GM23338 (cell line): Measurements from ENCODE around the gene MTCL1. TPM values are rescaled to one million over a fixed set of nuclear protein-coding genes. Genes with fewer than 3 reads are reported as not detected.

Experiments
- ATAC-seq: fragments of 200-7000 bp; cut with Tn5 transposase; 3 replicates; pipeline ENCODE4 v1.9.1; 2020
- DNase-seq: peaks from one replicate; pipeline ENCODE4 v3.0.0-alpha.2; 2015; ENCODE audit warnings: low spot score
- H2AFZ ChIP-seq: fragments of 200-600 bp; sonication (generic); 2 replicates; pipeline ENCODE4 v1.8.0; 2016; ENCODE audit warnings: antibody characterized with exemption, mild to moderate bottlenecking, moderate library complexity
- H3F3A ChIP-seq: fragments of 200-600 bp; sonication (generic); replicated peaks from 2 replicates; pipeline ENCODE4 v1.8.0; 2017; ENCODE audit warnings: antibody characterized with exemption, mixed run types, low read depth
- H3K27ac ChIP-seq: fragments of 200-600 bp; sonication (generic); 2 replicates; pipeline ENCODE4 v1.6.1; 2016; ENCODE audit warnings: low read depth
- H3K27me3 ChIP-seq: fragments of 200-600 bp; sonication (generic); 2 replicates; pipeline ENCODE4 v1.8.0; 2016; ENCODE audit warnings: mild to moderate bottlenecking, mixed run types, moderate library complexity; ENCODE audit not compliant: insufficient read depth
- H3K36me3 ChIP-seq: fragments of 200-600 bp; sonication (generic); 2 replicates; pipeline ENCODE4 v1.8.0; 2016; ENCODE audit warnings: mild to moderate bottlenecking; ENCODE audit not compliant: insufficient read depth
- H3K4me1 ChIP-seq: fragments of 200-600 bp; sonication (generic); 2 replicates; pipeline ENCODE4 v1.8.0; 2016; ENCODE audit warnings: mild to moderate bottlenecking, moderate library complexity; ENCODE audit not compliant: insufficient read depth
- H3K4me2 ChIP-seq: fragments of 200-600 bp; sonication (generic); 2 replicates; pipeline ENCODE4 v1.7.1; 2017; ENCODE audit warnings: mixed run types
- H3K4me3 ChIP-seq: fragments of 200-600 bp; sonication (generic); 2 replicates; pipeline ENCODE4 v1.6.1; 2016; ENCODE audit warnings: mixed run types
- H3K79me2 ChIP-seq: fragments of 200-600 bp; sonication (generic); replicated peaks from 2 replicates; pipeline ENCODE4 v1.8.0; 2017; ENCODE audit warnings: mild to moderate bottlenecking; ENCODE audit not compliant: insufficient read depth
- H3K9me2 ChIP-seq: fragments of 200-600 bp; sonication (generic); 2 replicates; pipeline ENCODE4 v1.8.0; 2017; ENCODE audit not compliant: insufficient read depth
- H4K20me1 ChIP-seq: fragments of 200-600 bp; sonication (generic); replicated peaks from 2 replicates; pipeline ENCODE4 v1.8.0; 2017; ENCODE audit warnings: mild to moderate bottlenecking; ENCODE audit not compliant: insufficient read depth
- H3K27ac Mint-ChIP-seq: 2 replicates; pipeline ENCODE4 v1.8.0; 2020; ENCODE audit warnings: inconsistent platforms, mild to moderate bottlenecking, moderate library complexity, mixed read lengths
- H3K27me3 Mint-ChIP-seq: 3 replicates; pipeline ENCODE4 v1.8.0; 2022; ENCODE audit warnings: low read depth, mild to moderate bottlenecking, moderate library complexity, mixed read lengths, inconsistent platforms; ENCODE audit not compliant: insufficient read depth, poor library complexity
- H3K36me3 Mint-ChIP-seq: 3 replicates; pipeline ENCODE4 v1.8.0; 2021; ENCODE audit warnings: low read depth, mild to moderate bottlenecking, inconsistent platforms, moderate library complexity, mixed read lengths
- H3K4me1 Mint-ChIP-seq: 3 replicates; pipeline ENCODE4 v1.8.0; 2020; ENCODE audit warnings: mild to moderate bottlenecking, inconsistent platforms, mixed read lengths
- H3K4me3 Mint-ChIP-seq: 3 replicates; pipeline ENCODE4 v1.8.0; 2021; ENCODE audit warnings: moderate library complexity, mild to moderate bottlenecking, inconsistent platforms, mixed read lengths
- H3K9me3 Mint-ChIP-seq: 3 replicates; pipeline ENCODE4 v1.8.0; 2020; ENCODE audit warnings: moderate library complexity, mild to moderate bottlenecking, inconsistent platforms, mixed read lengths
- CREB1 ChIP-seq: fragments of 250-450 bp; sonication (Bioruptor Pico); IDR thresholded peaks from 2 replicates; pipeline ENCODE4 v1.5.0; 2020; ENCODE audit warnings: low read depth, mild to moderate bottlenecking, moderate library complexity
- CTCF ChIP-seq, 2 experiments: fragments of 200-600 bp in 1 of 2; sonication (generic) in 1 of 2; conservative IDR thresholded peaks; 2 replicates each; pipeline versions ENCODE4 v1.5.1 to v1.6.1; 2016 to 2017; ENCODE audit warnings: antibody characterized with exemption in 2 of 2, low read depth in 2 of 2, mild to moderate bottlenecking in 2 of 2, moderate library complexity in 1 of 2
- EZH2 ChIP-seq: fragments of 200-600 bp; sonication (generic); IDR thresholded peaks from one replicate; pipeline ENCODE4 v1.8.0; 2017; ENCODE audit warnings: antibody characterized with exemption, mild to moderate bottlenecking, low read depth; ENCODE audit not compliant: unreplicated experiment
- JUNB ChIP-seq: IDR thresholded peaks from one replicate; pipeline ENCODE4 v1.6.1; 2016; ENCODE audit warnings: antibody characterized with exemption; ENCODE audit not compliant: unreplicated experiment
- NANOG ChIP-seq: IDR thresholded peaks from 2 replicates; pipeline ENCODE4 v1.6.1; 2016; ENCODE audit warnings: antibody characterized with exemption, borderline replicate concordance
- ZNF114 ChIP-seq: fragments of 250-450 bp; sonication (Bioruptor Pico); IDR thresholded peaks from 2 replicates; pipeline ENCODE4 v1.5.0; 2020; ENCODE audit warnings: mild to moderate bottlenecking, moderate library complexity
- ZNF331 ChIP-seq: fragments of 250-450 bp; sonication (Bioruptor Pico); IDR thresholded peaks from 2 replicates; pipeline ENCODE4 v1.5.0; 2020; ENCODE audit warnings: low read depth, mild to moderate bottlenecking, moderate library complexity
- polyA plus RNA-seq: library from polyadenylated mRNA; unstranded; fragments of >200 nt; fragmentation: Nextera tagmentation; extraction: Ambion mirVana; gene quantifications from 2 replicates; pipeline ENCODE4 v1.2.1, GENCODE V29; 2016
- total RNA-seq: library from RNA; depleted of rRNA; stranded (reverse); fragments of >200 nt; shearing (Covaris generic); gene quantifications from 2 replicates; pipeline ENCODE4 v1.2.3, GENCODE V29; 2014
- TF ChIP-seq, protein P1 (sequence below): fragments of 250-450 bp; sonication (Bioruptor Pico); IDR thresholded peaks from 2 replicates; pipeline ENCODE4 v1.5.0; 2020; ENCODE audit warnings: mild to moderate bottlenecking, moderate library complexity

MTCL1 gene
- total and polyA plus RNA-seq, 2 experiments from 2014 or later = 14.4 to 45.0 TPM

DNA sequence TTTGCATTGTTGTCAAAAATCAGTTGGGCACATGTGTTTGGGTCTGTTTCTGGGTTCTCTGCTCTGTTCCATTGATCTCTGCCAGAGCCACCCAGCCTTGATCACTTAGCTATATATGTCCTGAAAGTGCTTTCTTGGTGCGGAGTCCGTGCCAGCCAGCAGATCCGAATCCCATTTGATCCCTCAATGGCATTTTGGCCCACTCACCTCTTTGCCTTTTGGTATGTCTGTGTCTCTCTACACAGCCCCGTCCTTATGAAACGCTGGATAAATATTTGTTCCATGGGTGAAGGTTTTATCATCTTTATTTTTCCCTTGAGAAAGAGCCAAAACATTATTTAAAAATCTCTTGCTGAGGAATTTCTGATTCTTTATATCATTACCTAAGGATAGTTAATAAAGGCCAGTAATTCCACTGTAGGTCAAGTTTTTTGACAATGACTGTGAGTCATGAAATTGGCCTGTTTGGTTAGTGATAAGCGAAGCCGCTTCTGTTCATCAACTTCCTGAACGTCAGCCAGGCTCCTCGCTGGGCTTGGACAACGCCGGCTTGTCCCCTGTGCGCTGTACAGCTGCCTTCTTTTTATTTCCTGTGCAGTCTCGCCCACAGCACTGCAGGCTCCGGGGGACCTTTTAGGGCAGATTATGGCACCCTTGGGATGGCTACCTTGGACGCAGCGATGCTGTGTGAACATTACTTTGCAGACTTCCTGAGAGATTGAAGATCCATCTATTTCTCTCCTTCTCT, 24.9 kb downstream of the MTCL1 start (continued):
- TF ChIP-seq, protein P1, sequence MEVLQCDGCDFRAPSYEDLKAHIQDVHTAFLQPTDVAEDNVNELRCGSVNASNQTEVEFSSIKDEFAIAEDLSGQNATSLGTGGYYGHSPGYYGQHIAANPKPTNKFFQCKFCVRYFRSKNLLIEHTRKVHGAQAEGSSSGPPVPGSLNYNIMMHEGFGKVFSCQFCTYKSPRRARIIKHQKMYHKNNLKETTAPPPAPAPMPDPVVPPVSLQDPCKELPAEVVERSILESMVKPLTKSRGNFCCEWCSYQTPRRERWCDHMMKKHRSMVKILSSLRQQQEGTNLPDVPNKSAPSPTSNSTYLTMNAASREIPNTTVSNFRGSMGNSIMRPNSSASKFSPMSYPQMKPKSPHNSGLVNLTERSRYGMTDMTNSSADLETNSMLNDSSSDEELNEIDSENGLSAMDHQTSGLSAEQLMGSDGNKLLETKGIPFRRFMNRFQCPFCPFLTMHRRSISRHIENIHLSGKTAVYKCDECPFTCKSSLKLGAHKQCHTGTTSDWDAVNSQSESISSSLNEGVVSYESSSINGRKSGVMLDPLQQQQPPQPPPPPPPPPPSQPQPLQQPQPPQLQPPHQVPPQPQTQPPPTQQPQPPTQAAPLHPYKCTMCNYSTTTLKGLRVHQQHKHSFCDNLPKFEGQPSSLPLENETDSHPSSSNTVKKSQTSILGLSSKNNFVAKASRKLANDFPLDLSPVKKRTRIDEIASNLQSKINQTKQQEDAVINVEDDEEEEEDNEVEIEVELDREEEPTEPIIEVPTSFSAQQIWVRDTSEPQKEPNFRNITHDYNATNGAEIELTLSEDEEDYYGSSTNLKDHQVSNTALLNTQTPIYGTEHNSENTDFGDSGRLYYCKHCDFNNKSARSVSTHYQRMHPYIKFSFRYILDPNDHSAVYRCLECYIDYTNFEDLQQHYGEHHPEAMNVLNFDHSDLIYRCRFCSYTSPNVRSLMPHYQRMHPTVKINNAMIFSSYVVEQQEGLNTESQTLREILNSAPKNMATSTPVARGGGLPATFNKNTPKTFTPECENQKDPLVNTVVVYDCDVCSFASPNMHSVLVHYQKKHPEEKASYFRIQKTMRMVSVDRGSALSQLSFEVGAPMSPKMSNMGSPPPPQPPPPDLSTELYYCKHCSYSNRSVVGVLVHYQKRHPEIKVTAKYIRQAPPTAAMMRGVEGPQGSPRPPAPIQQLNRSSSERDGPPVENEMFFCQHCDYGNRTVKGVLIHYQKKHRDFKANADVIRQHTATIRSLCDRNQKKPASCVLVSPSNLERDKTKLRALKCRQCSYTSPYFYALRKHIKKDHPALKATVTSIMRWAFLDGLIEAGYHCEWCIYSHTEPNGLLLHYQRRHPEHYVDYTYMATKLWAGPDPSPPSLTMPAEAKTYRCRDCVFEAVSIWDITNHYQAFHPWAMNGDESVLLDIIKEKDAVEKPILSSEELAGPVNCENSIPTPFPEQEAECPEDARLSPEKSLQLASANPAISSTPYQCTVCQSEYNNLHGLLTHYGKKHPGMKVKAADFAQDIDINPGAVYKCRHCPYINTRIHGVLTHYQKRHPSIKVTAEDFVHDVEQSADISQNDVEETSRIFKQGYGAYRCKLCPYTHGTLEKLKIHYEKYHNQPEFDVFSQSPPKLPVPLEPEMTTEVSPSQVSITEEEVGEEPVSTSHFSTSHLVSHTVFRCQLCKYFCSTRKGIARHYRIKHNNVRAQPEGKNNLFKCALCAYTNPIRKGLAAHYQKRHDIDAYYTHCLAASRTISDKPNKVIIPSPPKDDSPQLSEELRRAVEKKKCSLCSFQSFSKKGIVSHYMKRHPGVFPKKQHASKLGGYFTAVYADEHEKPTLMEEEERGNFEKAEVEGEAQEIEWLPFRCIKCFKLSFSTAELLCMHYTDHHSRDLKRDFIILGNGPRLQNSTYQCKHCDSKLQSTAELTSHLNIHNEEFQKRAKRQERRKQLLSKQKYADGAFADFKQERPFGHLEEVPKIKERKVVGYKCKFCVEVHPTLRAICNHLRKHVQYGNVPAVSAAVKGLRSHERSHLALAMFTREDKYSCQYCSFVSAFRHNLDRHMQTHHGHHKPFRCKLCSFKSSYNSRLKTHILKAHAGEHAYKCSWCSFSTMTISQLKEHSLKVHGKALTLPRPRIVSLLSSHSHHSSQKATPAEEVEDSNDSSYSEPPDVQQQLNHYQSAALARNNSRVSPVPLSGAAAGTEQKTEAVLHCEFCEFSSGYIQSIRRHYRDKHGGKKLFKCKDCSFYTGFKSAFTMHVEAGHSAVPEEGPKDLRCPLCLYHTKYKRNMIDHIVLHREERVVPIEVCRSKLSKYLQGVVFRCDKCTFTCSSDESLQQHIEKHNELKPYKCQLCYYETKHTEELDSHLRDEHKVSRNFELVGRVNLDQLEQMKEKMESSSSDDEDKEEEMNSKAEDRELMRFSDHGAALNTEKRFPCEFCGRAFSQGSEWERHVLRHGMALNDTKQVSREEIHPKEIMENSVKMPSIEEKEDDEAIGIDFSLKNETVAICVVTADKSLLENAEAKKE (CRISPR knock-in tag) = no peak
- no peak for TF ChIP-seq EZH2

DNA sequence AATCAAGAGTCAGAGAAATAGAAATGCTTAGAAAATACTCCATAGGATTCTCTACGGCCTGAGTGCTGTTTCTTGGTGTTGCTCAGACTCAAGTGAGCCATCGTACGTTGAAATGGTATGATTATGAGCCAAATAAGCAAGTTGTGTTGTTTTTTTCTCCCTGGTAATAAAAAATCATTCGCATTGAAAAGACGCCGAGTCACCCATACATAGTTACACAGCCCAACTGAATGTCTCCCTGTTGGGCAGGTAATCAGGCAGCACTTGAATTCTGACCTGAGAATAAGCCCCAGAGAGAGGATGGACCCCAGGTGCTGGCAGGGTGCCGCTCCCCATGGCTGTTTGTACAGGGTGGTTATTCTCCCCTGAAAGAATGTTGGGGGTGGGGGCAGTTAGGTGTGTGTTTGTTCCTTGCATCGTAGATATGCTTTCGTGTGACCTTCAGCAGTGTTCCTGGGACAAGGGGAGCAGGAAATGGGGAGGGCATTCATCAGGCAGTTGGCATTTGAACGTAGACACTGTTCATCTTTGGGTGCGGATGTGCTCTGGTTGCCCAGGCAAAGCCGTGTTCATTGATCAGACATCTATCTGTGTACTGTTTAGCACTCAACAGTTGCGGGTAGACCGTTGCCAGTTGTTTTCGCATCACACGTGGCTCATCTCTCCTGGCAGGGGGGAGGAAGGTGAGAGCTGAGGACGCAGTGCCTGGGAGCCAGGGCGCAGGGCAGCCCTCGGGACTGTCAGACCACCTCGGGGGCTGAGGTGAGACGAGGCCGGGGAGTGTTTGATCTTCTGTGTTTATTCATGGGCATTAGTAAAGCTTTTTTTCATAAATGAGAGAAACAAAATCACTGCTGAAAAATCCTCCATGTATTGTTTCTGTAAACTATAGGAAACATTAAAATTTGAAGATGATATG, 27.3 kb downstream of the MTCL1 start:
- H2AFZ ChIP-seq = no peak overlapping the region
- peak; percentile 25 for DNase-seq
- no peak for TF ChIP-seq CTCF (conservative IDR thresholded peaks at IDR 0.05; ENCODE audit: low read depth in 2 of 2)
- TF ChIP-seq ZNF114 (CRISPR knock-in tag) = no peak
- no peak for TF ChIP-seq ZNF331 (CRISPR knock-in tag)
- TF ChIP-seq JUNB = no peak
- TF ChIP-seq EZH2 = no peak
- TF ChIP-seq CREB1 (CRISPR knock-in tag) = no peak
- TF ChIP-seq NANOG = no peak

More for the DNA sequence above, 27.3 kb downstream of the MTCL1 start:
- Mint-ChIP-seq H3K36me3 (peaks cover 32% of the 10 kb centered on the region; the same call in 2 of the 3 replicates), H3K4me3 (no peak overlapping the region), H3K4me1 (peaks cover 24% of the 10 kb centered on the region), H3K9me3 (no peaks in the 10 kb centered on the region), H3K27ac (peak overlapping the region; percentile 95), H3K27me3 (peaks cover 1% of the 10 kb centered on the region)
- no peaks in the 10 kb centered on the region for H3K27me3 ChIP-seq
- no peaks in the 10 kb centered on the region for H3F3A ChIP-seq
- no peak overlapping the region for H3K27ac ChIP-seq
- no peaks in the 10 kb centered on the region for H3K9me2 ChIP-seq
- H3K4me2 ChIP-seq = 0 out of 2 replicates have a peak overlapping the region, but pooled peaks have one; percentile 0
- no peaks in the 10 kb centered on the region; the same call in 1 of the 2 replicates for H3K36me3 ChIP-seq
- H3K4me3 ChIP-seq = no peak overlapping the region
- peaks cover 14% of the 10 kb centered on the region for H3K4me1 ChIP-seq
- peaks cover 30% of the 10 kb centered on the region for H3K79me2 ChIP-seq
- peak; percentile 63 for ATAC-seq
- H4K20me1 ChIP-seq = no peaks in the 10 kb centered on the region; the same call in 1 of the 2 replicates
